PC-9 (cell line): ENCODE data around the gene ADGRV1. TPM values are rescaled to one million over a fixed set of nuclear protein-coding genes. Genes with fewer than 3 reads are reported as not detected.

Source experiments
- BruUV-seq: library from RNA; stranded (reverse); fragments of 400-500 nt; replicated peaks from 2 replicates; lab custom pipeline; 2021; lab: Mats Ljungman, UMichigan
- CTCF ChIA-PET: fragments of 300-600 bp; sonication (Branson Sonifier 250); formaldehyde crosslinking; loops from one replicate; lab custom pipeline; 2022; ENCODE audit warnings: antibody characterized with exemption; lab: Charles Lee
- POLR2A ChIA-PET: fragments of 300-600 bp; sonication (Branson Sonifier 250); formaldehyde crosslinking; loops from one replicate; lab custom pipeline; 2022; ENCODE audit warnings: antibody characterized with exemption; ENCODE audit not compliant: unreplicated experiment; lab: Charles Lee
- DNase-seq, 2 experiments: peaks; one replicate each; pipeline versions ENCODE4 v3.0.0 to v3.0.0-alpha.2; 2015 to 2022; ENCODE audit warnings: mixed read lengths in 1 of 2
- H2AFZ ChIP-seq: fragments of 200-600 bp; sonication (generic); 2 replicates; pipeline ENCODE4 v1.8.1; 2017; ENCODE audit warnings: antibody characterized with exemption
- H3F3A ChIP-seq: fragments of 200-600 bp; sonication (generic); 2 replicates; pipeline ENCODE4 v1.8.1; 2017; ENCODE audit warnings: antibody characterized with exemption, mild to moderate bottlenecking, low read depth; ENCODE audit not compliant: insufficient read depth
- H3K27ac ChIP-seq: fragments of 200-600 bp; sonication (generic); 2 replicates; pipeline ENCODE4 v1.6.1; 2016; ENCODE audit warnings: mixed run types
- H3K27me3 ChIP-seq: fragments of 200-600 bp; sonication (generic); 2 replicates; pipeline ENCODE4 v1.6.1; 2016; ENCODE audit warnings: low read depth, mixed run types; ENCODE audit not compliant: insufficient read depth
- H3K36me3 ChIP-seq: fragments of 200-600 bp; sonication (generic); 2 replicates; pipeline ENCODE4 v1.6.1; 2016; ENCODE audit warnings: low read depth, mixed run types
- H3K4me1 ChIP-seq: fragments of 200-600 bp; sonication (generic); replicated peaks from 2 replicates; pipeline ENCODE4 v1.6.1; 2016; ENCODE audit warnings: mixed run types; ENCODE audit not compliant: insufficient read depth
- H3K4me2 ChIP-seq: fragments of 200-600 bp; sonication (generic); 2 replicates; pipeline ENCODE4 v1.6.1; 2017; ENCODE audit warnings: mixed run types
- H3K4me3 ChIP-seq: fragments of 200-600 bp; sonication (generic); 2 replicates; pipeline ENCODE4 v1.6.1; 2016; ENCODE audit warnings: mixed run types
- H3K79me2 ChIP-seq: fragments of 200-600 bp; sonication (generic); 2 replicates; pipeline ENCODE4 v1.6.1; 2017; ENCODE audit warnings: low read depth, mixed run types
- H3K9me2 ChIP-seq: fragments of 200-600 bp; sonication (generic); 2 replicates; pipeline ENCODE4 v1.8.1; 2017; ENCODE audit warnings: mild to moderate bottlenecking; ENCODE audit not compliant: insufficient read depth
- H3K9me3 ChIP-seq: fragments of 200-600 bp; sonication (generic); 2 replicates; pipeline ENCODE4 v1.8.1; 2016; ENCODE audit warnings: low read depth; ENCODE audit not compliant: insufficient read depth
- H4K20me1 ChIP-seq: fragments of 200-600 bp; sonication (generic); 2 replicates; pipeline ENCODE4 v1.8.1; 2017; ENCODE audit not compliant: insufficient read depth
- CTCF ChIP-seq: fragments of 200-600 bp; sonication (generic); conservative IDR thresholded peaks from 2 replicates; pipeline ENCODE4 v1.6.1; 2017; ENCODE audit warnings: mixed run types, antibody characterized with exemption, mild to moderate bottlenecking, moderate library complexity
- EZH2 ChIP-seq: fragments of 200-600 bp; sonication (generic); IDR thresholded peaks from 2 replicates; pipeline ENCODE4 v1.8.0; 2017; ENCODE audit warnings: antibody characterized with exemption, low read depth
- intact Hi-C: fragments of 100-400 bp; cut with micrococcal nuclease; formaldehyde crosslinking; loops from one replicate; pipeline ENCODE4 v1.10.0; 2022; ENCODE audit not compliant: unreplicated experiment
- total RNA-seq: library from RNA; stranded (reverse); gene quantifications from 2 replicates; pipeline ENCODE4 v1.2.3, GENCODE V29; 2021

ADGRV1 gene
- total RNA-seq, 1 experiment from 2014 or later: 1.0 TPM

GRCh38 chr5:90956511-90957097, 398.0 kb downstream of the ADGRV1 start:
- Histone ChIP-seq H3K27ac (no peak overlapping the region), H2AFZ (no peak overlapping the region), H3K79me2 (no peaks in the 10 kb centered on the region), H3K4me1 (no peaks in the 10 kb centered on the region), H3K36me3 (no peaks in the 10 kb centered on the region), H3K4me3 (no peak overlapping the region), H3K9me2 (no peaks in the 10 kb centered on the region), H3K9me3 (no peaks in the 10 kb centered on the region), H3K4me2 (no peak overlapping the region), H3F3A (no peaks in the 10 kb centered on the region), H3K27me3 (no peaks in the 10 kb centered on the region), H4K20me1 (no peaks in the 10 kb centered on the region)
- TF ChIP-seq CTCF (no peak), EZH2 (no peak)
- ChIA-PET CTCF (no interaction called here), POLR2A (no interaction called here)
- BruUV-seq: no TSS peak
- DNase-seq: no peak
- intact Hi-C loops: no loop called here

GRCh38 chr5:90957906-90958305, 399.3 kb downstream of the ADGRV1 start:
- no peak for DNase-seq
- Histone ChIP-seq H3K27me3 (no peaks in the 10 kb centered on the region), H3K27ac (no peak overlapping the region), H3K4me3 (no peak overlapping the region), H4K20me1 (no peaks in the 10 kb centered on the region), H3K79me2 (no peaks in the 10 kb centered on the region), H3K9me3 (no peaks in the 10 kb centered on the region), H2AFZ (no peak overlapping the region), H3K4me2 (no peak overlapping the region), H3K36me3 (no peaks in the 10 kb centered on the region), H3K4me1 (no peaks in the 10 kb centered on the region), H3F3A (no peaks in the 10 kb centered on the region), H3K9me2 (no peaks in the 10 kb centered on the region)
- TF ChIP-seq EZH2: no peak
- TF ChIP-seq CTCF: no peak
- CTCF ChIA-PET: no interaction called here
- POLR2A ChIA-PET: no interaction called here
- intact Hi-C loops: no loop called here
- BruUV-seq: no TSS peak

GRCh38 chr5:90959262-90959661, 400.7 kb downstream of the ADGRV1 start:
- no peak overlapping the region for H3K4me3 ChIP-seq
- POLR2A ChIA-PET: no interaction called here

More at GRCh38 chr5:90959262-90959661, 400.7 kb downstream of the ADGRV1 start:
- H3K36me3 ChIP-seq: no peaks in the 10 kb centered on the region
- no peaks in the 10 kb centered on the region for H3K79me2 ChIP-seq
- CTCF ChIA-PET: no interaction called here
- H3K27me3 ChIP-seq: no peaks in the 10 kb centered on the region
- no peak overlapping the region for H2AFZ ChIP-seq
- H3K9me2 ChIP-seq: no peaks in the 10 kb centered on the region
- no peak overlapping the region for H3K4me2 ChIP-seq
- no peaks in the 10 kb centered on the region for H4K20me1 ChIP-seq
- H3K27ac ChIP-seq: no peak overlapping the region
- H3K9me3 ChIP-seq: no peaks in the 10 kb centered on the region
- intact Hi-C loops: no loop called here
- TF ChIP-seq CTCF: no peak
- no peak for TF ChIP-seq EZH2
- no peaks in the 10 kb centered on the region for H3K4me1 ChIP-seq
- no peaks in the 10 kb centered on the region for H3F3A ChIP-seq
- DNase-seq: no peak
- BruUV-seq: no TSS peak
